SK-N-SH (cell line): Measurements from ENCODE around the gene ABHD1.

Experiments used
- EP300 ChIP-seq, 2 experiments: IDR thresholded peaks; 2 replicates each; pipeline versions ENCODE4 v1.4.0 to v1.6.1; 2012; ENCODE audit warnings: borderline replicate concordance in 1 of 2, low read depth in 1 of 2, low read length in 1 of 2
- EZH2phosphoT487 ChIP-seq: fragments of 200-600 bp; sonication (generic); IDR thresholded peaks from 2 replicates; pipeline ENCODE4 v1.6.1; 2017; ENCODE audit warnings: low read depth, mixed run types, mild to moderate bottlenecking, antibody characterized with exemption, moderate library complexity, borderline replicate concordance
- GABPA ChIP-seq: IDR thresholded peaks from 2 replicates; pipeline ENCODE4 v1.4.0; 2012; ENCODE audit warnings: low read depth, mild to moderate bottlenecking
- JUND ChIP-seq: IDR thresholded peaks from 2 replicates; pipeline ENCODE4 v1.4.0; 2012
- MXI1 ChIP-seq: IDR thresholded peaks from 2 replicates; pipeline ENCODE4 v1.6.1; 2012; ENCODE audit warnings: mild to moderate bottlenecking, low read depth, low read length, improper control_type of control experiment
- POLR2AphosphoS5 ChIP-seq: IDR thresholded peaks from 2 replicates; pipeline ENCODE4 v1.6.1; 2012; ENCODE audit warnings: low read depth, low read length
- RAD21 ChIP-seq: IDR thresholded peaks from 2 replicates; pipeline ENCODE4 v1.6.1; 2012; ENCODE audit warnings: mild to moderate bottlenecking, low read length
- RFX5 ChIP-seq: IDR thresholded peaks from 2 replicates; pipeline ENCODE4 v1.6.1; 2012; ENCODE audit warnings: mild to moderate bottlenecking, improper control_type of control experiment, low read length
- TAF1 ChIP-seq: IDR thresholded peaks from 2 replicates; pipeline ENCODE4 v1.6.1; 2012; ENCODE audit warnings: low read depth, mild to moderate bottlenecking, low read length, moderate library complexity, borderline replicate concordance
- ZBTB33 ChIP-seq: IDR thresholded peaks from 2 replicates; pipeline ENCODE4 v1.4.0; 2012; ENCODE audit warnings: low read depth, borderline replicate concordance
- TF ChIP-seq, protein P1 (sequence below): IDR thresholded peaks from 2 replicates; pipeline ENCODE4 v1.6.1; 2012; ENCODE audit warnings: mild to moderate bottlenecking, low read depth, low read length, moderate library complexity
- TF ChIP-seq, protein P2 (sequence below): fragments of 200-600 bp; sonication (generic); IDR thresholded peaks from 2 replicates; pipeline ENCODE4 v1.6.1; 2017; ENCODE audit warnings: antibody characterized with exemption, mild to moderate bottlenecking, moderate library complexity

GRCh38 chr2:27088634-27089033, 35.0 kb upstream of the ABHD1 start:
- TF ChIP-seq EP300 (IDR thresholded peaks at IDR 0.05; ENCODE audit: borderline replicate concordance in 1 of 2, low read depth in 1 of 2, low read length in 1 of 2) (no peak), RFX5 (no peak), ZBTB33 (no peak), JUND (no peak), GABPA (no peak), EZH2phosphoT487 (no peak), MXI1 (no peak), TAF1 (no peak), RAD21 (no peak), POLR2AphosphoS5 (no peak)
- TF ChIP-seq, protein P1, sequence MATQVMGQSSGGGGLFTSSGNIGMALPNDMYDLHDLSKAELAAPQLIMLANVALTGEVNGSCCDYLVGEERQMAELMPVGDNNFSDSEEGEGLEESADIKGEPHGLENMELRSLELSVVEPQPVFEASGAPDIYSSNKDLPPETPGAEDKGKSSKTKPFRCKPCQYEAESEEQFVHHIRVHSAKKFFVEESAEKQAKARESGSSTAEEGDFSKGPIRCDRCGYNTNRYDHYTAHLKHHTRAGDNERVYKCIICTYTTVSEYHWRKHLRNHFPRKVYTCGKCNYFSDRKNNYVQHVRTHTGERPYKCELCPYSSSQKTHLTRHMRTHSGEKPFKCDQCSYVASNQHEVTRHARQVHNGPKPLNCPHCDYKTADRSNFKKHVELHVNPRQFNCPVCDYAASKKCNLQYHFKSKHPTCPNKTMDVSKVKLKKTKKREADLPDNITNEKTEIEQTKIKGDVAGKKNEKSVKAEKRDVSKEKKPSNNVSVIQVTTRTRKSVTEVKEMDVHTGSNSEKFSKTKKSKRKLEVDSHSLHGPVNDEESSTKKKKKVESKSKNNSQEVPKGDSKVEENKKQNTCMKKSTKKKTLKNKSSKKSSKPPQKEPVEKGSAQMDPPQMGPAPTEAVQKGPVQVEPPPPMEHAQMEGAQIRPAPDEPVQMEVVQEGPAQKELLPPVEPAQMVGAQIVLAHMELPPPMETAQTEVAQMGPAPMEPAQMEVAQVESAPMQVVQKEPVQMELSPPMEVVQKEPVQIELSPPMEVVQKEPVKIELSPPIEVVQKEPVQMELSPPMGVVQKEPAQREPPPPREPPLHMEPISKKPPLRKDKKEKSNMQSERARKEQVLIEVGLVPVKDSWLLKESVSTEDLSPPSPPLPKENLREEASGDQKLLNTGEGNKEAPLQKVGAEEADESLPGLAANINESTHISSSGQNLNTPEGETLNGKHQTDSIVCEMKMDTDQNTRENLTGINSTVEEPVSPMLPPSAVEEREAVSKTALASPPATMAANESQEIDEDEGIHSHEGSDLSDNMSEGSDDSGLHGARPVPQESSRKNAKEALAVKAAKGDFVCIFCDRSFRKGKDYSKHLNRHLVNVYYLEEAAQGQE = no peak
- TF ChIP-seq, protein P2, sequence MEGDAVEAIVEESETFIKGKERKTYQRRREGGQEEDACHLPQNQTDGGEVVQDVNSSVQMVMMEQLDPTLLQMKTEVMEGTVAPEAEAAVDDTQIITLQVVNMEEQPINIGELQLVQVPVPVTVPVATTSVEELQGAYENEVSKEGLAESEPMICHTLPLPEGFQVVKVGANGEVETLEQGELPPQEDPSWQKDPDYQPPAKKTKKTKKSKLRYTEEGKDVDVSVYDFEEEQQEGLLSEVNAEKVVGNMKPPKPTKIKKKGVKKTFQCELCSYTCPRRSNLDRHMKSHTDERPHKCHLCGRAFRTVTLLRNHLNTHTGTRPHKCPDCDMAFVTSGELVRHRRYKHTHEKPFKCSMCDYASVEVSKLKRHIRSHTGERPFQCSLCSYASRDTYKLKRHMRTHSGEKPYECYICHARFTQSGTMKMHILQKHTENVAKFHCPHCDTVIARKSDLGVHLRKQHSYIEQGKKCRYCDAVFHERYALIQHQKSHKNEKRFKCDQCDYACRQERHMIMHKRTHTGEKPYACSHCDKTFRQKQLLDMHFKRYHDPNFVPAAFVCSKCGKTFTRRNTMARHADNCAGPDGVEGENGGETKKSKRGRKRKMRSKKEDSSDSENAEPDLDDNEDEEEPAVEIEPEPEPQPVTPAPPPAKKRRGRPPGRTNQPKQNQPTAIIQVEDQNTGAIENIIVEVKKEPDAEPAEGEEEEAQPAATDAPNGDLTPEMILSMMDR = no peak
